ENCODE measurements around the gene SWT1.

SWT1 gene

GRCh38 chr1:185257950-185258208 is 100.9 kb downstream of the SWT1 start:
- no peak for DNase-seq (ENCODE audit: extremely low spot score)
- CTCF ChIA-PET, result no interaction called here
- TF ChIP-seq, protein P1, sequence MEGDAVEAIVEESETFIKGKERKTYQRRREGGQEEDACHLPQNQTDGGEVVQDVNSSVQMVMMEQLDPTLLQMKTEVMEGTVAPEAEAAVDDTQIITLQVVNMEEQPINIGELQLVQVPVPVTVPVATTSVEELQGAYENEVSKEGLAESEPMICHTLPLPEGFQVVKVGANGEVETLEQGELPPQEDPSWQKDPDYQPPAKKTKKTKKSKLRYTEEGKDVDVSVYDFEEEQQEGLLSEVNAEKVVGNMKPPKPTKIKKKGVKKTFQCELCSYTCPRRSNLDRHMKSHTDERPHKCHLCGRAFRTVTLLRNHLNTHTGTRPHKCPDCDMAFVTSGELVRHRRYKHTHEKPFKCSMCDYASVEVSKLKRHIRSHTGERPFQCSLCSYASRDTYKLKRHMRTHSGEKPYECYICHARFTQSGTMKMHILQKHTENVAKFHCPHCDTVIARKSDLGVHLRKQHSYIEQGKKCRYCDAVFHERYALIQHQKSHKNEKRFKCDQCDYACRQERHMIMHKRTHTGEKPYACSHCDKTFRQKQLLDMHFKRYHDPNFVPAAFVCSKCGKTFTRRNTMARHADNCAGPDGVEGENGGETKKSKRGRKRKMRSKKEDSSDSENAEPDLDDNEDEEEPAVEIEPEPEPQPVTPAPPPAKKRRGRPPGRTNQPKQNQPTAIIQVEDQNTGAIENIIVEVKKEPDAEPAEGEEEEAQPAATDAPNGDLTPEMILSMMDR (IDR thresholded peaks at IDR 0.05; ENCODE audit: control extremely low read depth, extremely low read depth, low read depth, missing control alignments), result no peak
- POLR2A ChIA-PET, result no interaction called here

DNA sequence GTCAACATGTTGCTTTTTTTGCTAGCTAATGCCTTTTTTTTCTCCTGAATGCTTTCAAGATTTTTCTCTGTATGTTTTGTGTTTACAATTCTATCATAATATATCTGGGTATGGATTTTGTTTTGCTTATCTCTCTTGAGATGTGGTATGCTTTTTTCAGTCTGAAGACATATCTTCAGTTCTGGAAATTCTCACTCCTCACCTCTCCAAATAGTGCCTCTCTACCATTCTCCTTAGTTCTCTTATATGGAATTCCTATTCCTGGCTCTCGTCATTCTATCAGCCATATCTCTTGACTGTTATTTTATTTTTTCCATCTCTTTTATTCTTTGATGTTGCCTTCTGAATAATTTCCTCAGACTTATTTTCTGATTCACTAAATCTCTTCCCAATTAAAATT is 101.7 kb downstream of the SWT1 start:
- CTCF ChIA-PET, result interaction anchor here (1.5 kb wide), 1 partner anchor 12 kb away, joined by 3 read pairs; no protein-coding TSS in a partner anchor
- DNase-seq (ENCODE audit: extremely low spot score), result no peak
- POLR2A ChIA-PET, result no interaction called here
- TF ChIP-seq, protein P1 (IDR thresholded peaks at IDR 0.05; ENCODE audit: control extremely low read depth, extremely low read depth, low read depth, missing control alignments), result no peak

GRCh38 chr1:185260611-185261010 is 103.6 kb downstream of the SWT1 start:
- TF ChIP-seq, protein P1 (IDR thresholded peaks at IDR 0.05; ENCODE audit: control extremely low read depth, extremely low read depth, low read depth, missing control alignments), result no peak
- CTCF ChIA-PET, result no interaction called here
- no peak for DNase-seq (ENCODE audit: extremely low spot score)
- POLR2A ChIA-PET, result no interaction called here

- ChIA-PET CTCF (no interaction called here), POLR2A (no interaction called here)
- no peak for DNase-seq (ENCODE audit: extremely low spot score)
- TF ChIP-seq, protein P1 (IDR thresholded peaks at IDR 0.05; ENCODE audit: control extremely low read depth, extremely low read depth, low read depth, missing control alignments), result no peak
Observed at GRCh38 chr1:185262151-185262550, 105.2 kb downstream of the SWT1 start.

- CTCF ChIA-PET, result interaction anchor here (1.2 kb wide), 1 partner anchor 14 kb away, joined by 3 read pairs; no protein-coding TSS in a partner anchor
- TF ChIP-seq, protein P1 (IDR thresholded peaks at IDR 0.05; ENCODE audit: control extremely low read depth, extremely low read depth, low read depth, missing control alignments), result no peak
- DNase-seq (ENCODE audit: extremely low spot score), result no peak
- POLR2A ChIA-PET, result no interaction called here
Observed at GRCh38 chr1:185263292-185263691, 106.3 kb downstream of the SWT1 start.

- no peak for DNase-seq (ENCODE audit: extremely low spot score)
- ChIA-PET CTCF (interaction anchor here (1.2 to 1.8 kb wide), 3 partner anchors 13 to 18 kb away, joined by 3 to 4 read pairs (median 4); no protein-coding TSS in a partner anchor), POLR2A (no interaction called here)
- TF ChIP-seq, protein P1 (IDR thresholded peaks at IDR 0.05; ENCODE audit: control extremely low read depth, extremely low read depth, low read depth, missing control alignments), result no peak
Observed at GRCh38 chr1:185263780-185264179, 106.8 kb downstream of the SWT1 start.

- DNase-seq (ENCODE audit: extremely low spot score), result no peak
- ChIA-PET POLR2A (no interaction called here), CTCF (interaction anchor here (1.1 to 1.8 kb wide), 3 partner anchors 12 to 17 kb away, joined by 3 to 4 read pairs (median 4); no protein-coding TSS in a partner anchor)
- TF ChIP-seq, protein P1 (IDR thresholded peaks at IDR 0.05; ENCODE audit: control extremely low read depth, extremely low read depth, low read depth, missing control alignments), result no peak
Observed at GRCh38 chr1:185265314-185265713, 108.3 kb downstream of the SWT1 start.
